A673 (cell line): ENCODE measurements around the gene C19orf67. TPM values are rescaled to one million over a fixed set of nuclear protein-coding genes. Genes with fewer than 3 reads are reported as not detected.

Experiments used
- BruUV-seq: library from RNA; stranded (reverse); fragments of 400-500 nt; replicated peaks from 2 replicates; lab custom pipeline; 2021; lab: Mats Ljungman, UMichigan
- CTCF ChIA-PET: fragments of 300-600 bp; sonication (Branson Sonifier 250); formaldehyde crosslinking; loops from one replicate; lab custom pipeline; 2022; ENCODE audit warnings: antibody characterized with exemption; lab: Charles Lee
- POLR2A ChIA-PET: fragments of 300-600 bp; sonication (Branson Sonifier 250); formaldehyde crosslinking; loops from one replicate; lab custom pipeline; 2022; ENCODE audit warnings: antibody characterized with exemption; ENCODE audit not compliant: low non-redundant PET; lab: Charles Lee
- DNase-seq: peaks from one replicate; pipeline ENCODE4 v3.0.0-alpha.2; 2015; ENCODE audit warnings: low spot score
- H3K27ac ChIP-seq: fragments of 200-600 bp; sonication (generic); 2 replicates; pipeline ENCODE4 v1.5.1; 2016; ENCODE audit warnings: mixed run types, low read depth, mild to moderate bottlenecking, mixed read lengths, antibody characterized with exemption, low read length; ENCODE audit not compliant: poor library complexity, severe bottlenecking
- H3K27me3 ChIP-seq: fragments of 200-600 bp; sonication (generic); replicated peaks from 2 replicates; pipeline ENCODE4 v1.6.1; 2017; ENCODE audit warnings: mixed run types, low read depth, mild to moderate bottlenecking, mixed read lengths, antibody characterized with exemption, low read length; ENCODE audit not compliant: insufficient read depth, poor library complexity
- H3K36me3 ChIP-seq: fragments of 200-600 bp; sonication (generic); 2 replicates; pipeline ENCODE4 v1.6.1; 2016; ENCODE audit warnings: mixed run types, mild to moderate bottlenecking, mixed read lengths, antibody characterized with exemption, low read length; ENCODE audit not compliant: insufficient read depth, poor library complexity, severe bottlenecking
- H3K4me1 ChIP-seq: fragments of 200-600 bp; sonication (generic); 2 replicates; pipeline ENCODE4 v1.6.1; 2017; ENCODE audit warnings: mixed run types, mild to moderate bottlenecking, mixed read lengths, antibody characterized with exemption, low read length; ENCODE audit not compliant: insufficient read depth, poor library complexity, severe bottlenecking
- H3K4me3 ChIP-seq: fragments of 200-600 bp; sonication (generic); 2 replicates; pipeline ENCODE4 v1.5.1; 2016; ENCODE audit warnings: low read depth, mixed run types, mild to moderate bottlenecking, mixed read lengths, low read length; ENCODE audit not compliant: poor library complexity, severe bottlenecking
- H3K9me3 ChIP-seq: fragments of 200-600 bp; sonication (generic); 2 replicates; pipeline ENCODE4 v1.6.1; 2016; ENCODE audit warnings: mixed run types, low read depth, mild to moderate bottlenecking, mixed read lengths, antibody characterized with exemption, low read length; ENCODE audit not compliant: poor library complexity, severe bottlenecking
- EZH2 ChIP-seq: fragments of 200-600 bp; sonication (generic); IDR thresholded peaks from 2 replicates; pipeline ENCODE4 v1.6.1; 2017; ENCODE audit warnings: borderline replicate concordance, low read depth, mild to moderate bottlenecking, mixed read lengths, antibody characterized with exemption, low read length; ENCODE audit not compliant: poor library complexity, severe bottlenecking
- intact Hi-C: fragments of 100-400 bp; cut with micrococcal nuclease; formaldehyde crosslinking; loops from one replicate; pipeline ENCODE4 v1.10.0; 2022; ENCODE audit not compliant: unreplicated experiment
- total RNA-seq: library from RNA; stranded (reverse); gene quantifications from 2 replicates; pipeline ENCODE4 v1.2.3, GENCODE V29; 2021
- TF ChIP-seq, protein P1 (sequence below): fragments of 300-800, 200-600 bp; sonication (generic); conservative IDR thresholded peaks from 2 replicates; pipeline ENCODE4 v1.5.1; 2017; ENCODE audit warnings: low read depth, mild to moderate bottlenecking, antibody characterized with exemption, low read length, moderate library complexity, mixed read lengths

C19orf67 gene
- total RNA-seq, 1 experiment from 2014 or later: not detected

GRCh38 chr19:14070268-14071050 lies 15.1 kb downstream of the C19orf67 start:
- no peaks in the 10 kb centered on the region for H3K36me3 ChIP-seq
- ChIA-PET POLR2A (no interaction called here), CTCF (interaction anchor here (0.6 to 1.1 kb wide), 5 partner anchors 8 to 358 kb away, joined by 3 to 9 read pairs (median 3); partner anchors contain the start of gene PALM3)
- H3K27ac ChIP-seq: no peak overlapping the region
- intact Hi-C loops: loop anchor here (5.0 kb wide), 2 partner anchors 63 to 473 kb away; partner anchors contain the start of gene RFX1
- H3K27me3 ChIP-seq: no peaks in the 10 kb centered on the region
- no peaks in the 10 kb centered on the region for H3K9me3 ChIP-seq
- H3K4me3 ChIP-seq: no peak overlapping the region
- no TSS peak for BruUV-seq
- no peak for DNase-seq
- peaks cover 24% of the 10 kb centered on the region for H3K4me1 ChIP-seq
- no peak for TF ChIP-seq EZH2
- TF ChIP-seq, protein P1, sequence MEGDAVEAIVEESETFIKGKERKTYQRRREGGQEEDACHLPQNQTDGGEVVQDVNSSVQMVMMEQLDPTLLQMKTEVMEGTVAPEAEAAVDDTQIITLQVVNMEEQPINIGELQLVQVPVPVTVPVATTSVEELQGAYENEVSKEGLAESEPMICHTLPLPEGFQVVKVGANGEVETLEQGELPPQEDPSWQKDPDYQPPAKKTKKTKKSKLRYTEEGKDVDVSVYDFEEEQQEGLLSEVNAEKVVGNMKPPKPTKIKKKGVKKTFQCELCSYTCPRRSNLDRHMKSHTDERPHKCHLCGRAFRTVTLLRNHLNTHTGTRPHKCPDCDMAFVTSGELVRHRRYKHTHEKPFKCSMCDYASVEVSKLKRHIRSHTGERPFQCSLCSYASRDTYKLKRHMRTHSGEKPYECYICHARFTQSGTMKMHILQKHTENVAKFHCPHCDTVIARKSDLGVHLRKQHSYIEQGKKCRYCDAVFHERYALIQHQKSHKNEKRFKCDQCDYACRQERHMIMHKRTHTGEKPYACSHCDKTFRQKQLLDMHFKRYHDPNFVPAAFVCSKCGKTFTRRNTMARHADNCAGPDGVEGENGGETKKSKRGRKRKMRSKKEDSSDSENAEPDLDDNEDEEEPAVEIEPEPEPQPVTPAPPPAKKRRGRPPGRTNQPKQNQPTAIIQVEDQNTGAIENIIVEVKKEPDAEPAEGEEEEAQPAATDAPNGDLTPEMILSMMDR: no peak

DNA sequence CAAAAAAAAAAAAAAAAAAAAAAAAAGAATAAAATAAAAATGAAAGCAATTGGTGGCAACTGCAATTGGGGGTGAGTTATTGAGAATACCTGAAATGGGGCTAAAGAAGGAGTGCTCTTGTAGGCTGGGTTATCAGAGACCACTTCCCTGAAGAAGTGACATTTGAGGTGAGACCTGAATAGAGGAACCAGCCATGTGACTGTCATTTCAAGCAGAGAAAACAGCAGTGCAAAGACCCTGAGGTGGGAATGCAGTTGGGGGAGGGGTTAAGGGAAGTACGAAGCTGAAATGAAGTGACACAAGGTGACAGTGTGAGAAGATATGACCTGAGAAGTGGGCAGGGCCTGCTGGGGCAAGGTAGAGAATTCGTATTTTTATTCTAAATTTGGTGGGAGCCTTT lies 19.4 kb downstream of the C19orf67 start:
- POLR2A ChIA-PET: no interaction called here
- no TSS peak for BruUV-seq

DNA sequence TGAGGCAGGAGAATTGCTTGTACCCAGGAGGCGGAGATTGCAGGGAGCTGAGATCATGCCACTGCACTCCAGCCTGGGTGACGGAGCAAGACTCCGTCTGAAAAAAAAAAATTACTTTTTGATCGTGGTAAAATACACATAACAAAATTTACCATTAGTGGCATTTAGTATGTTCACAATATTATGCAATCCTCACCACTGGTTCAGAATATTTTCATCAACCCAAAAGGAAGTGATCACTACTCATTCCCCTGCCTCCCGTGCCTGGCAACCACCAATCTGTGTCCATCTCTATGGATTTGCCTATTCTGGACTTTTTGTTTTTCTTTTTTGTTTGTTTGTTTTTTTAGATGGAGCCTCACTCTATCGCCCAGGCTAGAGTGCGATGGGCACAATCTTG lies 22.5 kb downstream of the C19orf67 start:
- Histone ChIP-seq H3K4me1 (peaks cover 8% of the 10 kb centered on the region), H3K27me3 (no peaks in the 10 kb centered on the region), H3K9me3 (no peaks in the 10 kb centered on the region), H3K36me3 (no peaks in the 10 kb centered on the region), H3K27ac (no peak overlapping the region), H3K4me3 (no peak overlapping the region)
- ChIA-PET POLR2A (no interaction called here), CTCF (no interaction called here)
- DNase-seq: no peak
- no TSS peak for BruUV-seq
- TF ChIP-seq, protein P1: no peak
- no peak for TF ChIP-seq EZH2
- intact Hi-C loops: no loop called here

More for the DNA sequence above, 19.4 kb downstream of the C19orf67 start:
- Histone ChIP-seq H3K4me3 (no peak overlapping the region), H3K9me3 (no peaks in the 10 kb centered on the region), H3K4me1 (no peaks in the 10 kb centered on the region), H3K36me3 (no peaks in the 10 kb centered on the region), H3K27ac (no peak overlapping the region), H3K27me3 (no peaks in the 10 kb centered on the region)
- CTCF ChIA-PET: no interaction called here
- intact Hi-C loops: no loop called here
- no peak for DNase-seq
- TF ChIP-seq EZH2: no peak
- TF ChIP-seq, protein P1: no peak
